GM23338 (cell line): ENCODE measurements around the gene ZDHHC5.

Experiments used
- CREB1 ChIP-seq: fragments of 250-450 bp; sonication (Bioruptor Pico); IDR thresholded peaks from 2 replicates; pipeline ENCODE4 v1.5.0; 2020; ENCODE audit warnings: low read depth, mild to moderate bottlenecking, moderate library complexity
- EZH2 ChIP-seq: fragments of 200-600 bp; sonication (generic); IDR thresholded peaks from one replicate; pipeline ENCODE4 v1.8.0; 2017; ENCODE audit warnings: antibody characterized with exemption, mild to moderate bottlenecking, low read depth; ENCODE audit not compliant: unreplicated experiment
- EZH2phosphoT487 ChIP-seq: fragments of 200-600 bp; sonication (generic); IDR thresholded peaks from one replicate; pipeline ENCODE4 v1.8.1; 2018; ENCODE audit warnings: antibody characterized with exemption; ENCODE audit not compliant: unreplicated experiment
- JUNB ChIP-seq: IDR thresholded peaks from one replicate; pipeline ENCODE4 v1.6.1; 2016; ENCODE audit warnings: antibody characterized with exemption; ENCODE audit not compliant: unreplicated experiment
- NANOG ChIP-seq: IDR thresholded peaks from 2 replicates; pipeline ENCODE4 v1.6.1; 2016; ENCODE audit warnings: antibody characterized with exemption, borderline replicate concordance
- POLR2AphosphoS5 ChIP-seq: IDR thresholded peaks from 2 replicates; pipeline ENCODE4 v1.6.1; 2016; ENCODE audit warnings: antibody characterized with exemption, low read depth
- STAT1 ChIP-seq: IDR thresholded peaks from one replicate; pipeline ENCODE4 v1.6.1; 2016; ENCODE audit warnings: antibody characterized with exemption; ENCODE audit not compliant: unreplicated experiment
- ZNF114 ChIP-seq: fragments of 250-450 bp; sonication (Bioruptor Pico); IDR thresholded peaks from 2 replicates; pipeline ENCODE4 v1.5.0; 2020; ENCODE audit warnings: mild to moderate bottlenecking, moderate library complexity
- ZNF331 ChIP-seq: fragments of 250-450 bp; sonication (Bioruptor Pico); IDR thresholded peaks from 2 replicates; pipeline ENCODE4 v1.5.0; 2020; ENCODE audit warnings: low read depth, mild to moderate bottlenecking, moderate library complexity
- TF ChIP-seq, protein P1 (sequence below), 2 experiments: fragments of 200-600 bp in 1 of 2; sonication (generic) in 1 of 2; conservative IDR thresholded peaks; 2 replicates each; pipeline versions ENCODE4 v1.5.1 to v1.6.1; 2016 to 2017; ENCODE audit warnings: antibody characterized with exemption in 2 of 2, low read depth in 2 of 2, mild to moderate bottlenecking in 2 of 2, moderate library complexity in 1 of 2
- TF ChIP-seq, protein P2 (sequence below): IDR thresholded peaks from one replicate; pipeline ENCODE4 v1.6.1; 2018; ENCODE audit warnings: antibody characterized with exemption; ENCODE audit not compliant: unreplicated experiment
- TF ChIP-seq, protein P3 (sequence below): IDR thresholded peaks from 2 replicates; pipeline ENCODE4 v1.6.1; 2016; ENCODE audit warnings: antibody characterized with exemption

- TF ChIP-seq EZH2phosphoT487 = no peak
- no peak for TF ChIP-seq POLR2AphosphoS5
- TF ChIP-seq, protein P1, sequence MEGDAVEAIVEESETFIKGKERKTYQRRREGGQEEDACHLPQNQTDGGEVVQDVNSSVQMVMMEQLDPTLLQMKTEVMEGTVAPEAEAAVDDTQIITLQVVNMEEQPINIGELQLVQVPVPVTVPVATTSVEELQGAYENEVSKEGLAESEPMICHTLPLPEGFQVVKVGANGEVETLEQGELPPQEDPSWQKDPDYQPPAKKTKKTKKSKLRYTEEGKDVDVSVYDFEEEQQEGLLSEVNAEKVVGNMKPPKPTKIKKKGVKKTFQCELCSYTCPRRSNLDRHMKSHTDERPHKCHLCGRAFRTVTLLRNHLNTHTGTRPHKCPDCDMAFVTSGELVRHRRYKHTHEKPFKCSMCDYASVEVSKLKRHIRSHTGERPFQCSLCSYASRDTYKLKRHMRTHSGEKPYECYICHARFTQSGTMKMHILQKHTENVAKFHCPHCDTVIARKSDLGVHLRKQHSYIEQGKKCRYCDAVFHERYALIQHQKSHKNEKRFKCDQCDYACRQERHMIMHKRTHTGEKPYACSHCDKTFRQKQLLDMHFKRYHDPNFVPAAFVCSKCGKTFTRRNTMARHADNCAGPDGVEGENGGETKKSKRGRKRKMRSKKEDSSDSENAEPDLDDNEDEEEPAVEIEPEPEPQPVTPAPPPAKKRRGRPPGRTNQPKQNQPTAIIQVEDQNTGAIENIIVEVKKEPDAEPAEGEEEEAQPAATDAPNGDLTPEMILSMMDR (conservative IDR thresholded peaks at IDR 0.05; ENCODE audit: low read depth in 2 of 2) = no peak
- no peak for TF ChIP-seq CREB1
- TF ChIP-seq, protein P2, sequence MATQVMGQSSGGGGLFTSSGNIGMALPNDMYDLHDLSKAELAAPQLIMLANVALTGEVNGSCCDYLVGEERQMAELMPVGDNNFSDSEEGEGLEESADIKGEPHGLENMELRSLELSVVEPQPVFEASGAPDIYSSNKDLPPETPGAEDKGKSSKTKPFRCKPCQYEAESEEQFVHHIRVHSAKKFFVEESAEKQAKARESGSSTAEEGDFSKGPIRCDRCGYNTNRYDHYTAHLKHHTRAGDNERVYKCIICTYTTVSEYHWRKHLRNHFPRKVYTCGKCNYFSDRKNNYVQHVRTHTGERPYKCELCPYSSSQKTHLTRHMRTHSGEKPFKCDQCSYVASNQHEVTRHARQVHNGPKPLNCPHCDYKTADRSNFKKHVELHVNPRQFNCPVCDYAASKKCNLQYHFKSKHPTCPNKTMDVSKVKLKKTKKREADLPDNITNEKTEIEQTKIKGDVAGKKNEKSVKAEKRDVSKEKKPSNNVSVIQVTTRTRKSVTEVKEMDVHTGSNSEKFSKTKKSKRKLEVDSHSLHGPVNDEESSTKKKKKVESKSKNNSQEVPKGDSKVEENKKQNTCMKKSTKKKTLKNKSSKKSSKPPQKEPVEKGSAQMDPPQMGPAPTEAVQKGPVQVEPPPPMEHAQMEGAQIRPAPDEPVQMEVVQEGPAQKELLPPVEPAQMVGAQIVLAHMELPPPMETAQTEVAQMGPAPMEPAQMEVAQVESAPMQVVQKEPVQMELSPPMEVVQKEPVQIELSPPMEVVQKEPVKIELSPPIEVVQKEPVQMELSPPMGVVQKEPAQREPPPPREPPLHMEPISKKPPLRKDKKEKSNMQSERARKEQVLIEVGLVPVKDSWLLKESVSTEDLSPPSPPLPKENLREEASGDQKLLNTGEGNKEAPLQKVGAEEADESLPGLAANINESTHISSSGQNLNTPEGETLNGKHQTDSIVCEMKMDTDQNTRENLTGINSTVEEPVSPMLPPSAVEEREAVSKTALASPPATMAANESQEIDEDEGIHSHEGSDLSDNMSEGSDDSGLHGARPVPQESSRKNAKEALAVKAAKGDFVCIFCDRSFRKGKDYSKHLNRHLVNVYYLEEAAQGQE = no peak
- TF ChIP-seq EZH2 = no peak
- TF ChIP-seq ZNF331 (CRISPR knock-in tag) = no peak
- TF ChIP-seq, protein P3, sequence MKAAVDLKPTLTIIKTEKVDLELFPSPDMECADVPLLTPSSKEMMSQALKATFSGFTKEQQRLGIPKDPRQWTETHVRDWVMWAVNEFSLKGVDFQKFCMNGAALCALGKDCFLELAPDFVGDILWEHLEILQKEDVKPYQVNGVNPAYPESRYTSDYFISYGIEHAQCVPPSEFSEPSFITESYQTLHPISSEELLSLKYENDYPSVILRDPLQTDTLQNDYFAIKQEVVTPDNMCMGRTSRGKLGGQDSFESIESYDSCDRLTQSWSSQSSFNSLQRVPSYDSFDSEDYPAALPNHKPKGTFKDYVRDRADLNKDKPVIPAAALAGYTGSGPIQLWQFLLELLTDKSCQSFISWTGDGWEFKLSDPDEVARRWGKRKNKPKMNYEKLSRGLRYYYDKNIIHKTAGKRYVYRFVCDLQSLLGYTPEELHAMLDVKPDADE = no peak
- no peak for TF ChIP-seq ZNF114 (CRISPR knock-in tag)
- TF ChIP-seq JUNB = no peak
- TF ChIP-seq NANOG = no peak
- TF ChIP-seq STAT1 = no peak
These were observed 8.2 kb upstream of the ZDHHC5 start for GRCh38 chr11:57659669-57660068.
